Prostate gland (tissue), 2 donors: Measurements from ENCODE around the gene VPS13C. TPM values are rescaled to one million over a fixed set of nuclear protein-coding genes. Genes with fewer than 3 reads are reported as not detected.

Experiments
- DNase-seq: peaks from one replicate; pipeline ENCODE4 v3.0.0-alpha.2; 2019; ENCODE audit warnings: low spot score
- H3K27ac ChIP-seq, 2 donors: fragments of 200-600 bp; sonication (generic); 2 replicates each; pipeline ENCODE4 v1.5.1; 2017 to 2019
- H3K27me3 ChIP-seq: fragments of 200-600 bp; sonication (generic); replicated peaks from 2 replicates; pipeline ENCODE4 v1.5.1; 2019; ENCODE audit not compliant: insufficient read depth
- H3K36me3 ChIP-seq, 2 donors: fragments of 200-600 bp; sonication (generic); 1 replicate in 1 of 2; 2 replicates in 1 of 2; pipeline versions ENCODE4 v1.5.1 to v1.8.1; 2017 to 2019
- H3K4me1 ChIP-seq: fragments of 200-600 bp; sonication (generic); replicated peaks from 2 replicates; pipeline ENCODE4 v1.5.1; 2019
- H3K4me3 ChIP-seq, 2 donors: fragments of 200-600 bp; sonication (generic); 2 replicates each; pipeline ENCODE4 v1.5.1; 2017 to 2019
- H3K9me3 ChIP-seq: fragments of 200-600 bp; sonication (generic); 2 replicates; pipeline ENCODE4 v1.5.1; 2017
- CTCF ChIP-seq, 4 experiments: fragments of 200-600 bp in 2 of 4; fragments of 450-650 bp in 2 of 4; sonication (generic) in 2 of 4; IDR thresholded peaks; 1 replicate in 3 of 4; 2 replicates in 1 of 4; pipeline ENCODE4 v1.5.1; 2016 to 2019; ENCODE audit warnings: antibody characterized with exemption in 4 of 4, mild to moderate bottlenecking in 2 of 4, moderate library complexity in 2 of 4
- POLR2A ChIP-seq: fragments of 450-650 bp; IDR thresholded peaks from one replicate; pipeline ENCODE4 v1.6.1; 2016; ENCODE audit warnings: antibody characterized with exemption, mild to moderate bottlenecking
- POLR2AphosphoS5 ChIP-seq: sonication (generic); formaldehyde crosslinking; IDR thresholded peaks from one replicate; pipeline ENCODE4 v1.6.1; 2017; ENCODE audit warnings: antibody characterized with exemption
- WGBS: methylation state at CpG from one replicate; pipeline ENCODE4 v1.1.5; 2018; 5-methylcytosine and 5-hydroxymethylcytosine counted together
- intact Hi-C: fragments of 100-400 bp; cut with DNase I; formaldehyde crosslinking; loops from one replicate; pipeline ENCODE4 v1.14.2; 2022
- total RNA-seq, 2 donors: library from RNA; depleted of rRNA; stranded (reverse); fragments of >200 nt; gene quantifications; one replicate each; pipeline ENCODE4 v1.1.0, GENCODE V29; 2016

VPS13C gene
- total RNA-seq, 2 donors from 2014 or later: 53.5 to 60.2 TPM

DNA sequence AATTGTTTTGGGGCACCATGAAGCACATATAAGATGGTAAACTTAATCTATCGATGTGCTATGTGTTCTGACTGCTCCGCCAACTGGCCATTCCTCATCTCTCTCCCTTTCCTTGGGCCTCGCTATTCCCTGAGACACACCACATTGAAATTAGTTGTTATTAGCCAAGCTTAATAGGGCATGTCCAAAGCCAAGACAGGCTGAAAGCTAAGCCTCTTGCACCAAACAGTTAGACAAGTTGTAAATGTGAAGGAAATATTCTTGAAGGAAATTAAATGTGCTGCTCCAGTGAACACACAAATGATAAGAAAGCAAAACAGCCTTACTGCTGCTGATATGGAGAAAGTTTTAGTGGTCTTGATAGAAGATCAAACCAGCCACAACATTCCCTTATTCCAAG, 45.8 kb upstream of the VPS13C start:
- no peaks in the 10 kb centered on the region for H3K27me3 ChIP-seq
- intact Hi-C loops: no loop called here
- H3K36me3 ChIP-seq: no peaks in the 10 kb centered on the region
- H3K27ac ChIP-seq: no peak overlapping the region
- TF ChIP-seq CTCF (IDR thresholded peaks at IDR 0.05) (no peak), POLR2A (no peak)
- WGBS: 83% methylated on average over 3 of the region's 3 CpGs
- DNase-seq: no peak
- no peaks in the 10 kb centered on the region for H3K9me3 ChIP-seq
- H3K4me3 ChIP-seq: no peak overlapping the region
- no peaks in the 10 kb centered on the region for H3K4me1 ChIP-seq

GRCh38 chr15:62105266-62105665, 45.0 kb upstream of the VPS13C start:
- Histone ChIP-seq H3K36me3 (no peaks in the 10 kb centered on the region), H3K4me3 (no peak overlapping the region), H3K27ac (no peak overlapping the region), H3K27me3 (no peaks in the 10 kb centered on the region), H3K4me1 (no peaks in the 10 kb centered on the region), H3K9me3 (no peaks in the 10 kb centered on the region)
- intact Hi-C loops: no loop called here
- no peak for DNase-seq
- TF ChIP-seq CTCF (IDR thresholded peaks at IDR 0.05) (no peak), POLR2AphosphoS5 (no peak), POLR2A (no peak)
- WGBS: 96% methylated on average over 11 of the region's 11 CpGs

GRCh38 chr15:62104846-62105245, 44.6 kb upstream of the VPS13C start:
- intact Hi-C loops: no loop called here
- WGBS: 68% methylated on average over 5 of the region's 5 CpGs
- H3K27me3 ChIP-seq: no peaks in the 10 kb centered on the region
- DNase-seq: no peak
- H3K27ac ChIP-seq: no peak overlapping the region
- H3K4me3 ChIP-seq: no peak overlapping the region
- no peaks in the 10 kb centered on the region for H3K36me3 ChIP-seq
- no peaks in the 10 kb centered on the region for H3K9me3 ChIP-seq
- H3K4me1 ChIP-seq: no peaks in the 10 kb centered on the region
- TF ChIP-seq CTCF (IDR thresholded peaks at IDR 0.05): no peak
- TF ChIP-seq POLR2AphosphoS5: no peak
- no peak for TF ChIP-seq POLR2A

DNA sequence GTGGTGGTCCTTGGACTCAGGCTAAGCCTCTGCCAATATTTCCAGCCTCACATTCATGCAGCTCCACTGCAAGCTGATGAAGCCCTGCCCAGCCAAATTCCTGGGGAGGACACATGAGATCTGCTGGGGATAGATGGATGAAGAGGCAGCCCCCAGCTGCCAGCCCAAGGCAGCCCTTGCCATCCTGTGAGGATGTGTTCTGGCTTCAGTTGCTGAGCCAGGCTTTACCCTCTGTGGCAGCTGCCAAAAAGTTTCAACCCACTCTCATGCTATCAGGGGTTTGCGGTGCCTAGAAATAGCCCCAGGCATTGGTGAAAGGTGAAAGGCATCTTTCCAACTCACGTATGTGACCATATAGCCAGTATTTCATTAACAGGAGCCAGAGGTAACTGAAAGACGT, 44.2 kb upstream of the VPS13C start:
- H3K4me1 ChIP-seq: no peaks in the 10 kb centered on the region
- TF ChIP-seq POLR2A (no peak), POLR2AphosphoS5 (no peak), CTCF (IDR thresholded peaks at IDR 0.05) (no peak)
- H3K9me3 ChIP-seq: no peaks in the 10 kb centered on the region
- intact Hi-C loops: no loop called here
- 71% methylated on average over 3 of the region's 3 CpGs for WGBS
- H3K27me3 ChIP-seq: no peaks in the 10 kb centered on the region
- H3K27ac ChIP-seq: no peak overlapping the region
- no peaks in the 10 kb centered on the region for H3K36me3 ChIP-seq
- H3K4me3 ChIP-seq: no peak overlapping the region
- no peak for DNase-seq

DNA sequence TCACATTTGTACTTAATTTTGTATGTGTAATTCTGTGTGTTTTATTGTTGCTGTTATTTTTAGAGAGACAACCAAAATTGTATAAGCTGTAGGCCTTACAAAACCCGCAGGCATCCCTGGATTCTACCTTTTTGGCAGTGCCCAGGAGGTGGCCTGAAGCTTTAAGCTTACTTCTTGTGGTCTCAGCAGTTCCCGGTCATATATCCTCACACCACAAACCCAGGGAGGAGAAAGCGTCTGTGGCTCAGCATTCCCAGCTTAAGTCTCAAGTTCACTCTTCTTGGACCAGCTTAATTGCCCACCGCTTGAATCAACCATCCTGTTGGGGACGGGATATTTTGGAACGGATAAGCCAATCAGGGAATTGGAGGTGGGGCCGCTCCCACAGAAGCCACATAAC, 43.2 kb upstream of the VPS13C start:
- WGBS: 93% methylated on average over 7 of the region's 7 CpGs
- TF ChIP-seq CTCF (IDR thresholded peaks at IDR 0.05) (no peak), POLR2AphosphoS5 (no peak), POLR2A (no peak)
- Histone ChIP-seq H3K4me3 (no peak overlapping the region), H3K9me3 (no peaks in the 10 kb centered on the region), H3K27ac (no peak overlapping the region), H3K36me3 (no peaks in the 10 kb centered on the region), H3K4me1 (no peaks in the 10 kb centered on the region), H3K27me3 (no peaks in the 10 kb centered on the region)
- intact Hi-C loops: no loop called here
- no peak for DNase-seq
